ENCODE measurements around the gene PTCD2. TPM values are rescaled to one million over a fixed set of nuclear protein-coding genes. Genes with fewer than 3 reads are reported as not detected.

PTCD2 gene
- total RNA-seq, 1 experiment from 2014 or later, result 11.6 TPM

- no peaks in the 10 kb centered on the region for H3K36me3 Mint-ChIP-seq (ENCODE audit: insufficient read depth, unreplicated experiment)
- no peaks in the 10 kb centered on the region for H3K9me3 ChIP-seq
- H3K4me3 ChIP-seq (ENCODE audit: low read depth, low read length), result no peak overlapping the region
- H3K4me3 Mint-ChIP-seq (ENCODE audit: unreplicated experiment), result no peak overlapping the region
- BruUV-seq (replicated peaks), result no TSS peak
- TF ChIP-seq CTCF (IDR thresholded peaks at IDR 0.05; ENCODE audit: insufficient read depth in 1 of 2, low read depth in 1 of 2, low read length in 1 of 2, severe bottlenecking in 1 of 2, unreplicated experiment in 1 of 2), result no peak
- H3K4me1 Mint-ChIP-seq (ENCODE audit: low read depth, unreplicated experiment), result no peaks in the 10 kb centered on the region
- H3K36me3 ChIP-seq (ENCODE audit: control insufficient read depth, insufficient read depth, low read length), result no peaks in the 10 kb centered on the region; the same call in 1 of the 2 replicates
- no peaks in the 10 kb centered on the region for H3K27me3 ChIP-seq (replicated peaks; ENCODE audit: control insufficient read depth, insufficient read depth, low read length)
- POLR2A ChIA-PET, result no interaction called here
- no peak for DNase-seq
- no peaks in the 10 kb centered on the region for H3K4me1 ChIP-seq
- H3K27me3 Mint-ChIP-seq (ENCODE audit: insufficient read depth, unreplicated experiment), result no peaks in the 10 kb centered on the region
- intact Hi-C loops (cut with micrococcal nuclease; ENCODE audit: unreplicated experiment), result no loop called here
- H3K9me3 Mint-ChIP-seq (ENCODE audit: unreplicated experiment), result no peaks in the 10 kb centered on the region
- CTCF ChIA-PET, result interaction anchor here (0.9 kb wide), 1 partner anchor 168 kb away, joined by 3 read pairs; no protein-coding TSS in a partner anchor
- no peak overlapping the region for H3K27ac Mint-ChIP-seq (ENCODE audit: unreplicated experiment)
These were observed 36.2 kb downstream of the PTCD2 start for GRCh38 chr5:72356361-72356760.

- Mint-ChIP-seq H3K27ac (ENCODE audit: unreplicated experiment) (no peak overlapping the region), H3K9me3 (ENCODE audit: unreplicated experiment) (no peaks in the 10 kb centered on the region), H3K36me3 (ENCODE audit: insufficient read depth, unreplicated experiment) (no peaks in the 10 kb centered on the region), H3K4me3 (ENCODE audit: unreplicated experiment) (no peak overlapping the region), H3K27me3 (ENCODE audit: insufficient read depth, unreplicated experiment) (no peaks in the 10 kb centered on the region), H3K4me1 (ENCODE audit: low read depth, unreplicated experiment) (no peaks in the 10 kb centered on the region)
- H3K4me3 ChIP-seq (ENCODE audit: low read depth, low read length), result no peak overlapping the region
- no peak for DNase-seq
- TF ChIP-seq CTCF (IDR thresholded peaks at IDR 0.05; ENCODE audit: insufficient read depth in 1 of 2, low read depth in 1 of 2, low read length in 1 of 2, severe bottlenecking in 1 of 2, unreplicated experiment in 1 of 2), result no peak
- no peaks in the 10 kb centered on the region; the same call in 1 of the 2 replicates for H3K36me3 ChIP-seq (ENCODE audit: control insufficient read depth, insufficient read depth, low read length)
- intact Hi-C loops (cut with micrococcal nuclease; ENCODE audit: unreplicated experiment), result no loop called here
- no peaks in the 10 kb centered on the region for H3K4me1 ChIP-seq
- BruUV-seq (replicated peaks), result no TSS peak
- ChIA-PET POLR2A (no interaction called here), CTCF (no interaction called here)
- H3K27me3 ChIP-seq (replicated peaks; ENCODE audit: control insufficient read depth, insufficient read depth, low read length), result no peaks in the 10 kb centered on the region
- H3K9me3 ChIP-seq, result no peaks in the 10 kb centered on the region
These were observed 38.8 kb downstream of the PTCD2 start for GRCh38 chr5:72358925-72359324.

- H3K27ac Mint-ChIP-seq (ENCODE audit: unreplicated experiment), result no peak overlapping the region
- no peak for TF ChIP-seq CTCF (IDR thresholded peaks at IDR 0.05; ENCODE audit: insufficient read depth in 1 of 2, low read depth in 1 of 2, low read length in 1 of 2, severe bottlenecking in 1 of 2, unreplicated experiment in 1 of 2)
- ChIA-PET CTCF (interaction anchor here (0.7 kb wide), 2 partner anchors 16 to 165 kb away, joined by 3 to 5 read pairs; no protein-coding TSS in a partner anchor), POLR2A (no interaction called here)
- Histone ChIP-seq H3K4me1 (no peaks in the 10 kb centered on the region), H3K4me3 (ENCODE audit: low read depth, low read length) (no peak overlapping the region), H3K36me3 (ENCODE audit: control insufficient read depth, insufficient read depth, low read length) (no peaks in the 10 kb centered on the region; the same call in 1 of the 2 replicates), H3K9me3 (no peaks in the 10 kb centered on the region), H3K27me3 (replicated peaks; ENCODE audit: control insufficient read depth, insufficient read depth, low read length) (no peaks in the 10 kb centered on the region)
- intact Hi-C loops (cut with micrococcal nuclease; ENCODE audit: unreplicated experiment), result no loop called here
- H3K27me3 Mint-ChIP-seq (ENCODE audit: insufficient read depth, unreplicated experiment), result no peaks in the 10 kb centered on the region
- H3K36me3 Mint-ChIP-seq (ENCODE audit: insufficient read depth, unreplicated experiment), result no peaks in the 10 kb centered on the region
- DNase-seq, result no peak
- no peak overlapping the region for H3K4me3 Mint-ChIP-seq (ENCODE audit: unreplicated experiment)
- H3K4me1 Mint-ChIP-seq (ENCODE audit: low read depth, unreplicated experiment), result no peaks in the 10 kb centered on the region
- BruUV-seq (replicated peaks), result no TSS peak
- no peaks in the 10 kb centered on the region for H3K9me3 Mint-ChIP-seq (ENCODE audit: unreplicated experiment)
These were observed 39.7 kb downstream of the PTCD2 start for GRCh38 chr5:72359886-72360285.
